ENCODE results near the gene WSCD1. TPM values are rescaled to one million over a fixed set of nuclear protein-coding genes. Genes with fewer than 3 reads are reported as not detected.

WSCD1 gene
- total and polyA plus RNA-seq, 3 donors from 2014 or later: 11.6 to 33.8 (median 12.9) TPM

- intact Hi-C loops (cut with DNase I; ENCODE audit: low total_unique reads): no loop called here
- 53 to 66% methylated on average over 12 to 13 of the region's 13 CpGs for WGBS, 2 donors
- no peak for DNase-seq
- Histone ChIP-seq H3K4me1 (no peaks in the 10 kb centered on the region), H3K4me3 (no peak overlapping the region), H3K36me3 (ENCODE audit: low read depth, missing control alignments) (no peaks in the 10 kb centered on the region), H3K9me3 (no peaks in the 10 kb centered on the region), H3K27ac (no peak overlapping the region), H3K27me3 (no peaks in the 10 kb centered on the region)
- TF ChIP-seq POLR2A (IDR thresholded peaks at IDR 0.05): no peak
- TF ChIP-seq, protein P1, sequence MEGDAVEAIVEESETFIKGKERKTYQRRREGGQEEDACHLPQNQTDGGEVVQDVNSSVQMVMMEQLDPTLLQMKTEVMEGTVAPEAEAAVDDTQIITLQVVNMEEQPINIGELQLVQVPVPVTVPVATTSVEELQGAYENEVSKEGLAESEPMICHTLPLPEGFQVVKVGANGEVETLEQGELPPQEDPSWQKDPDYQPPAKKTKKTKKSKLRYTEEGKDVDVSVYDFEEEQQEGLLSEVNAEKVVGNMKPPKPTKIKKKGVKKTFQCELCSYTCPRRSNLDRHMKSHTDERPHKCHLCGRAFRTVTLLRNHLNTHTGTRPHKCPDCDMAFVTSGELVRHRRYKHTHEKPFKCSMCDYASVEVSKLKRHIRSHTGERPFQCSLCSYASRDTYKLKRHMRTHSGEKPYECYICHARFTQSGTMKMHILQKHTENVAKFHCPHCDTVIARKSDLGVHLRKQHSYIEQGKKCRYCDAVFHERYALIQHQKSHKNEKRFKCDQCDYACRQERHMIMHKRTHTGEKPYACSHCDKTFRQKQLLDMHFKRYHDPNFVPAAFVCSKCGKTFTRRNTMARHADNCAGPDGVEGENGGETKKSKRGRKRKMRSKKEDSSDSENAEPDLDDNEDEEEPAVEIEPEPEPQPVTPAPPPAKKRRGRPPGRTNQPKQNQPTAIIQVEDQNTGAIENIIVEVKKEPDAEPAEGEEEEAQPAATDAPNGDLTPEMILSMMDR (IDR thresholded peaks at IDR 0.05): no peak
Observed at GRCh38 chr17:6041246-6041645, 28.9 kb upstream of the WSCD1 start.

DNA sequence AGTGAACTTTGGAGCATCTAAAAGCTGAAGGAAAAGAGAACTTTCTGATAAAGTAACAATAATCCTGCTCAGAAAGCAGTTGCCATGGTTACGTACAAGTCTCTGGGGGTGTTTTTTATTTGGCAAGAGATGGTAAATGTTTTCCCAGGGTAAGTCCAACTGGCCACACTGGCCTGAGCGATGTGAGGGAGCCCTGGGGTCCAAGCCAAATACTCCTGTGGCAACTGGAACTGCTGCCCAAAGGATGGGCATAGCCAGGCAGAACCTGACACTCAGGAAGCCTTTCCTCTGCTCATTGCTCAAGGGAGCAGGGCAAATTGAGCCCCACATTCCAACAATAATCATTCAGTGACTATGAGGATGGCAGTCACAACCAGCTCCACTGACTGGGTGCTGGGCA lies 26.8 kb upstream of the WSCD1 start:
- no peak for DNase-seq
- Histone ChIP-seq H3K27ac (no peak overlapping the region), H3K4me1 (no peaks in the 10 kb centered on the region), H3K36me3 (ENCODE audit: low read depth, missing control alignments) (no peaks in the 10 kb centered on the region), H3K9me3 (no peaks in the 10 kb centered on the region), H3K27me3 (no peaks in the 10 kb centered on the region), H3K4me3 (no peak overlapping the region)
- TF ChIP-seq, protein P1 (IDR thresholded peaks at IDR 0.05): no peak
- no peak for TF ChIP-seq POLR2A (IDR thresholded peaks at IDR 0.05)
- 83 to 86% methylated on average over 2 of the region's 2 CpGs for WGBS, 2 donors
- intact Hi-C loops (cut with DNase I; ENCODE audit: low total_unique reads): no loop called here

- no peak overlapping the region for H3K4me3 ChIP-seq
- TF ChIP-seq, protein P1 (IDR thresholded peaks at IDR 0.05): no peak
- TF ChIP-seq POLR2A (IDR thresholded peaks at IDR 0.05): no peak
- H3K36me3 ChIP-seq (ENCODE audit: low read depth, missing control alignments): no peaks in the 10 kb centered on the region
- H3K9me3 ChIP-seq: no peaks in the 10 kb centered on the region
- intact Hi-C loops (cut with DNase I; ENCODE audit: low total_unique reads): no loop called here
- no peaks in the 10 kb centered on the region for H3K27me3 ChIP-seq
- no peak for DNase-seq
- H3K27ac ChIP-seq: no peak overlapping the region
- H3K4me1 ChIP-seq: no peaks in the 10 kb centered on the region
- WGBS, 2 donors: 86 to 94% methylated on average over 6 of the region's 6 CpGs
Observed at GRCh38 chr17:6044261-6044660, 25.9 kb upstream of the WSCD1 start.

GRCh38 chr17:6045621-6046357 lies 24.4 kb upstream of the WSCD1 start:
- no peaks in the 10 kb centered on the region for H3K9me3 ChIP-seq
- H3K4me3 ChIP-seq: no peak overlapping the region
- DNase-seq: no peak
- WGBS, 2 donors: 87 to 88% methylated on average over 6 of the region's 6 CpGs
- H3K27me3 ChIP-seq: no peaks in the 10 kb centered on the region
- H3K36me3 ChIP-seq (ENCODE audit: low read depth, missing control alignments): no peaks in the 10 kb centered on the region
- no peak overlapping the region for H3K27ac ChIP-seq
- TF ChIP-seq POLR2A (IDR thresholded peaks at IDR 0.05): no peak
- TF ChIP-seq, protein P1 (IDR thresholded peaks at IDR 0.05): no peak
- H3K4me1 ChIP-seq: no peaks in the 10 kb centered on the region
- intact Hi-C loops (cut with DNase I; ENCODE audit: low total_unique reads): no loop called here

- DNase-seq: no peak
- no peaks in the 10 kb centered on the region for H3K9me3 ChIP-seq
- WGBS, 2 donors: 75 to 79% methylated on average over 4 of the region's 4 CpGs
- TF ChIP-seq, protein P1 (IDR thresholded peaks at IDR 0.05): no peak
- TF ChIP-seq POLR2A (IDR thresholded peaks at IDR 0.05): no peak
- no peak overlapping the region for H3K27ac ChIP-seq
- H3K36me3 ChIP-seq (ENCODE audit: low read depth, missing control alignments): no peaks in the 10 kb centered on the region
- intact Hi-C loops (cut with DNase I; ENCODE audit: low total_unique reads): no loop called here
- H3K4me1 ChIP-seq: no peaks in the 10 kb centered on the region
- H3K4me3 ChIP-seq: no peak overlapping the region
- no peaks in the 10 kb centered on the region for H3K27me3 ChIP-seq
Observed at GRCh38 chr17:6046431-6046830, 23.7 kb upstream of the WSCD1 start.

Data from testis (tissue), 3 donors.